HEK293T (cell line): Measurements from ENCODE around the gene MS4A14.

Experiments used
- BHLHE40 ChIP-seq: fragments of 450-650 bp; IDR thresholded peaks from 2 replicates; pipeline ENCODE4 v1.6.1; 2016; ENCODE audit warnings: mild to moderate bottlenecking, moderate library complexity, borderline replicate concordance
- CTBP1 ChIP-seq: fragments of 450-650 bp; IDR thresholded peaks from 2 replicates; pipeline ENCODE4 v1.6.1; 2016; ENCODE audit warnings: borderline replicate concordance
- ELF4 ChIP-seq: fragments of 450-650 bp; IDR thresholded peaks from 2 replicates; pipeline ENCODE4 v1.6.1; 2017; ENCODE audit warnings: antibody characterized with exemption
- FOXA1 ChIP-seq: fragments of 450-650 bp; IDR thresholded peaks from 2 replicates; pipeline ENCODE4 v1.6.1; 2016; ENCODE audit warnings: mild to moderate bottlenecking
- FOXM1 ChIP-seq: fragments of 450-650 bp; IDR thresholded peaks from 2 replicates; pipeline ENCODE4 v1.6.1; 2017; ENCODE audit warnings: mild to moderate bottlenecking, borderline replicate concordance
- LEF1 ChIP-seq: fragments of 450-650 bp; IDR thresholded peaks from 2 replicates; pipeline ENCODE4 v1.6.1; 2017; ENCODE audit warnings: mild to moderate bottlenecking, borderline replicate concordance
- PKNOX1 ChIP-seq: fragments of 450-650 bp; IDR thresholded peaks from 2 replicates; pipeline ENCODE4 v1.6.1; 2016
- SP1 ChIP-seq: fragments of 450-650 bp; IDR thresholded peaks from 2 replicates; pipeline ENCODE4 v1.6.1; 2017
- SUZ12 ChIP-seq: fragments of 450-650 bp; IDR thresholded peaks from 2 replicates; pipeline ENCODE4 v1.6.1; 2016; ENCODE audit warnings: mild to moderate bottlenecking
- TARDBP ChIP-seq: fragments of 450-650 bp; IDR thresholded peaks from 2 replicates; pipeline ENCODE4 v1.6.1; 2016

GRCh38 chr11:60396382-60396781 is at the start of gene MS4A14:
- TF ChIP-seq PKNOX1 (no peak), LEF1 (no peak), FOXM1 (no peak), SP1 (no peak), BHLHE40 (no peak), SUZ12 (no peak), ELF4 (no peak), TARDBP (no peak), CTBP1 (no peak), FOXA1 (no peak)
